ENCODE data around the gene LDHAL6B. TPM values are rescaled to one million over a fixed set of nuclear protein-coding genes. Genes with fewer than 3 reads are reported as not detected.
"Not testable (repeated sequence)": the region's sequence is repeated elsewhere in the genome, so short reads cannot be mapped to it uniquely, and the experiment has no call there.

Gene LDHAL6B
- polyA plus RNA-seq, 1 experiment = not detected

- ChIA-PET POLR2A (no interaction called here), CTCF (interaction anchor here (1.0 to 2.3 kb wide), 5 partner anchors 10 to 339 kb away, joined by 4 to 26 read pairs (median 6); no protein-coding TSS in a partner anchor)
- Histone ChIP-seq H3K4me3 (ENCODE audit: low read depth, low read length) (no peak overlapping the region), H3K9me3 (ENCODE audit: control insufficient read depth, insufficient read depth, low read length) (no peaks in the 10 kb centered on the region), H3K27ac (ENCODE audit: low read depth, low read length) (no peak overlapping the region), H3K27me3 (ENCODE audit: control insufficient read depth, insufficient read depth, low read length) (no peaks in the 10 kb centered on the region)
- DNase-seq (ENCODE audit: low read depth, low spot score) = no peak
- TF ChIP-seq, protein P1, sequence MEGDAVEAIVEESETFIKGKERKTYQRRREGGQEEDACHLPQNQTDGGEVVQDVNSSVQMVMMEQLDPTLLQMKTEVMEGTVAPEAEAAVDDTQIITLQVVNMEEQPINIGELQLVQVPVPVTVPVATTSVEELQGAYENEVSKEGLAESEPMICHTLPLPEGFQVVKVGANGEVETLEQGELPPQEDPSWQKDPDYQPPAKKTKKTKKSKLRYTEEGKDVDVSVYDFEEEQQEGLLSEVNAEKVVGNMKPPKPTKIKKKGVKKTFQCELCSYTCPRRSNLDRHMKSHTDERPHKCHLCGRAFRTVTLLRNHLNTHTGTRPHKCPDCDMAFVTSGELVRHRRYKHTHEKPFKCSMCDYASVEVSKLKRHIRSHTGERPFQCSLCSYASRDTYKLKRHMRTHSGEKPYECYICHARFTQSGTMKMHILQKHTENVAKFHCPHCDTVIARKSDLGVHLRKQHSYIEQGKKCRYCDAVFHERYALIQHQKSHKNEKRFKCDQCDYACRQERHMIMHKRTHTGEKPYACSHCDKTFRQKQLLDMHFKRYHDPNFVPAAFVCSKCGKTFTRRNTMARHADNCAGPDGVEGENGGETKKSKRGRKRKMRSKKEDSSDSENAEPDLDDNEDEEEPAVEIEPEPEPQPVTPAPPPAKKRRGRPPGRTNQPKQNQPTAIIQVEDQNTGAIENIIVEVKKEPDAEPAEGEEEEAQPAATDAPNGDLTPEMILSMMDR (IDR thresholded peaks at IDR 0.05; ENCODE audit: low read depth, low read length) = peak; percentile 70
These were observed 45.6 kb upstream of the LDHAL6B start for GRCh38 chr15:59160880-59161593.

DNA sequence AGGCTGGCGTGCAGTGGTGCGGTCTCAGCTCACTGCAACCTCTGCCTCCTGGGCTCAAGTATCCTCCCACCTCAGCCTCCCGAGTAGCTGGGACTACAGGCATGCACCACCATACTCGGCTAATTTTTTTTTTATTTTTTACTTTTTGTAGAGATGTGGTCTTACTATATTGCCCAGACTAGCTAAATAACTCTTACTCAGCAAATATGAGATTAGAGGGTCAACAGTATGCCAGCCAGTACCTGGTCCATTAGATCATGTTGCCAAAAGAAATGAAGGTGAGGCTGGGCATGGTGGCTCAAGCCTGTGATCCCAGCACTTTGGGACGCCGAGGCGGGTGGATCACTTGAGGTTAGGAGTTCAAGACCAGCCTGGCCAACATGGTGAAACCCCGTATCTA lies 44.6 kb upstream of the LDHAL6B start:
- CTCF ChIA-PET = interaction anchor here (0.6 to 2.3 kb wide), 8 partner anchors 11 to 367 kb away, joined by 3 to 26 read pairs (median 5); no protein-coding TSS in a partner anchor
- H3K27ac ChIP-seq (ENCODE audit: low read depth, low read length); H3K27me3 ChIP-seq (ENCODE audit: control insufficient read depth, insufficient read depth, low read length); H3K9me3 ChIP-seq (ENCODE audit: control insufficient read depth, insufficient read depth, low read length); POLR2A ChIA-PET; H3K4me3 ChIP-seq (ENCODE audit: low read depth, low read length); DNase-seq (ENCODE audit: low read depth, low spot score): not testable (repeated sequence)

- Histone ChIP-seq H3K27me3 (ENCODE audit: control insufficient read depth, insufficient read depth, low read length) (no peaks in the 10 kb centered on the region), H3K9me3 (ENCODE audit: control insufficient read depth, insufficient read depth, low read length) (no peaks in the 10 kb centered on the region), H3K4me3 (ENCODE audit: low read depth, low read length) (no peak overlapping the region), H3K27ac (ENCODE audit: low read depth, low read length) (no peak overlapping the region)
- POLR2A ChIA-PET = no interaction called here
- DNase-seq (ENCODE audit: low read depth, low spot score) = no peak
- CTCF ChIA-PET = interaction anchor here (1.0 to 2.6 kb wide), 7 partner anchors 9 to 363 kb away, joined by 3 to 9 read pairs (median 3); no protein-coding TSS in a partner anchor
- TF ChIP-seq, protein P1 (IDR thresholded peaks at IDR 0.05; ENCODE audit: low read depth, low read length) = no peak
These were observed 40.9 kb upstream of the LDHAL6B start for GRCh38 chr15:59165726-59166125.

GRCh38 chr15:59166166-59166565 lies 40.5 kb upstream of the LDHAL6B start:
- Histone ChIP-seq H3K27me3 (ENCODE audit: control insufficient read depth, insufficient read depth, low read length) (no peaks in the 10 kb centered on the region), H3K4me3 (ENCODE audit: low read depth, low read length) (no peak overlapping the region), H3K27ac (ENCODE audit: low read depth, low read length) (no peak overlapping the region), H3K9me3 (ENCODE audit: control insufficient read depth, insufficient read depth, low read length) (no peaks in the 10 kb centered on the region)
- CTCF ChIA-PET = interaction anchor here (0.6 to 2.6 kb wide), 9 partner anchors 8 to 912 kb away, joined by 3 to 9 read pairs (median 3); no protein-coding TSS in a partner anchor
- TF ChIP-seq, protein P1 (IDR thresholded peaks at IDR 0.05; ENCODE audit: low read depth, low read length) = no peak
- POLR2A ChIA-PET = no interaction called here
- DNase-seq (ENCODE audit: low read depth, low spot score) = no peak

GRCh38 chr15:59166601-59167265 lies 39.9 kb upstream of the LDHAL6B start:
- no peak for DNase-seq (ENCODE audit: low read depth, low spot score)
- TF ChIP-seq, protein P1 (IDR thresholded peaks at IDR 0.05; ENCODE audit: low read depth, low read length) = no peak

More at GRCh38 chr15:59166601-59167265, 39.9 kb upstream of the LDHAL6B start:
- H3K27me3 ChIP-seq (ENCODE audit: control insufficient read depth, insufficient read depth, low read length) = no peaks in the 10 kb centered on the region
- ChIA-PET CTCF (interaction anchor here (0.6 to 2.6 kb wide), 8 partner anchors 8 to 912 kb away, joined by 3 to 9 read pairs (median 3); no protein-coding TSS in a partner anchor), POLR2A (no interaction called here)
- no peak overlapping the region for H3K27ac ChIP-seq (ENCODE audit: low read depth, low read length)
- no peaks in the 10 kb centered on the region for H3K9me3 ChIP-seq (ENCODE audit: control insufficient read depth, insufficient read depth, low read length)
- no peak overlapping the region for H3K4me3 ChIP-seq (ENCODE audit: low read depth, low read length)

Data from AG04450 (cell line).